Gastroesophageal sphincter (tissue), 4 donors: ENCODE data around the gene ZNF593. TPM values are rescaled to one million over a fixed set of nuclear protein-coding genes. Genes with fewer than 3 reads are reported as not detected.
A peak's percentile ranks its signal among the peaks of the same experiment; 100 is the strongest.

Experiments used
- ATAC-seq: fragments of 150-250 bp; one replicate; pipeline ENCODE4 v1.9.1; 2016; ENCODE audit warnings: mild to moderate bottlenecking, moderate library complexity
- H3K27ac ChIP-seq, 4 donors: fragments of 200-600 bp; sonication (generic) in 3 of 4; 1 replicate in 3 of 4; 2 replicates in 1 of 4; pipeline ENCODE4 v1.5.1; 2016 to 2019
- H3K27me3 ChIP-seq: fragments of 200-600 bp; sonication (generic); one replicate; pipeline ENCODE4 v1.5.1; 2019
- H3K36me3 ChIP-seq, 2 donors: fragments of 200-600 bp; sonication (generic); one replicate each; pipeline ENCODE4 v1.5.1; 2019; ENCODE audit warnings: control low read depth in 1 of 2
- H3K4me1 ChIP-seq, 3 donors: fragments of 200-600 bp; sonication (generic); 1 replicate in 2 of 3; 2 replicates in 1 of 3; pipeline ENCODE4 v1.5.1; 2016 to 2019; ENCODE audit warnings: control low read depth in 2 of 3
- H3K4me3 ChIP-seq, 2 donors: fragments of 200-600 bp; sonication (generic); one replicate each; pipeline ENCODE4 v1.5.1; 2019; ENCODE audit warnings: mild to moderate bottlenecking in 1 of 2, moderate library complexity in 1 of 2
- H3K9me3 ChIP-seq, 3 donors: fragments of 200-600 bp; sonication (generic); one replicate each; pipeline ENCODE4 v1.5.1; 2017 to 2019; ENCODE audit warnings: control low read depth in 2 of 3
- EP300 ChIP-seq: sonication (generic); formaldehyde crosslinking; IDR thresholded peaks from one replicate; pipeline ENCODE4 v1.6.1; 2017; ENCODE audit warnings: antibody characterized with exemption, mild to moderate bottlenecking
- POLR2A ChIP-seq, 2 donors: fragments of 450-650 bp; IDR thresholded peaks; one replicate each; pipeline ENCODE4 v1.6.1; 2017; ENCODE audit warnings: antibody characterized with exemption in 2 of 2, mild to moderate bottlenecking in 2 of 2, moderate library complexity in 1 of 2
- POLR2AphosphoS5 ChIP-seq: sonication (generic); formaldehyde crosslinking; IDR thresholded peaks from one replicate; pipeline ENCODE4 v1.6.1; 2017; ENCODE audit warnings: antibody characterized with exemption
- WGBS, 2 donors: methylation state at CpG; one replicate each; pipeline ENCODE4 v1.1.5; 2018; ENCODE audit warnings: low coverage in 1 of 2; 5-methylcytosine and 5-hydroxymethylcytosine counted together
- total RNA-seq, 4 donors: library from RNA; depleted of rRNA; stranded (reverse); fragments of >200 nt; gene quantifications; one replicate each; pipeline ENCODE4 v1.1.0, GENCODE V29; 2016
- TF ChIP-seq, protein P1 (sequence below), 4 experiments: fragments of 200-600 bp in 2 of 4; fragments of 450-650 bp in 2 of 4; sonication (generic) in 1 of 4; IDR thresholded peaks; one replicate each; pipeline ENCODE4 v1.5.1; 2017 to 2019; ENCODE audit warnings: antibody characterized with exemption in 4 of 4, mild to moderate bottlenecking in 2 of 4, moderate library complexity in 2 of 4

The ZNF593 gene
- total RNA-seq, 4 donors from 2014 or later = 5.0 to 22.8 (median 16.6) TPM

DNA sequence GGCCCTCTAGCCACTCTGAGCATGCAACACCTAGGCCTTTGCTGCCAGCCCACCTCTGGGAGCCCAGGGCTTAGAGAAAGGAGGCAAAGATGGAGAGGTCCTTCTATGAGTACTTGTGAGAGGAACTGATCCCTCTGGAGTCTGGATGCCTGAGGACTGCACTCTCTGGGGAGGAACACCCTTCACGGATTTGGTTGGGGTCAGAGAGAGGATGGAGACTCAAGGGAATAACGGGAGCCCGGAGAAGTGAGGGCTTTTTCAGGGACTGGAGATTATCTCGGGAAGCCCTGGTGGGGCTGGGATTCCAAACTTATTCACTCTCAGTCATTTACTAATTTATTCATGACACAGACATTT lies 532 bp upstream of the ZNF593 start:
- WGBS, 2 donors = 45 to 46% methylated on average over 3 to 4 of the region's 4 CpGs
- TF ChIP-seq EP300 (no peak), POLR2AphosphoS5 (no peak), POLR2A (IDR thresholded peaks at IDR 0.05) (no peak)
- TF ChIP-seq, protein P1, sequence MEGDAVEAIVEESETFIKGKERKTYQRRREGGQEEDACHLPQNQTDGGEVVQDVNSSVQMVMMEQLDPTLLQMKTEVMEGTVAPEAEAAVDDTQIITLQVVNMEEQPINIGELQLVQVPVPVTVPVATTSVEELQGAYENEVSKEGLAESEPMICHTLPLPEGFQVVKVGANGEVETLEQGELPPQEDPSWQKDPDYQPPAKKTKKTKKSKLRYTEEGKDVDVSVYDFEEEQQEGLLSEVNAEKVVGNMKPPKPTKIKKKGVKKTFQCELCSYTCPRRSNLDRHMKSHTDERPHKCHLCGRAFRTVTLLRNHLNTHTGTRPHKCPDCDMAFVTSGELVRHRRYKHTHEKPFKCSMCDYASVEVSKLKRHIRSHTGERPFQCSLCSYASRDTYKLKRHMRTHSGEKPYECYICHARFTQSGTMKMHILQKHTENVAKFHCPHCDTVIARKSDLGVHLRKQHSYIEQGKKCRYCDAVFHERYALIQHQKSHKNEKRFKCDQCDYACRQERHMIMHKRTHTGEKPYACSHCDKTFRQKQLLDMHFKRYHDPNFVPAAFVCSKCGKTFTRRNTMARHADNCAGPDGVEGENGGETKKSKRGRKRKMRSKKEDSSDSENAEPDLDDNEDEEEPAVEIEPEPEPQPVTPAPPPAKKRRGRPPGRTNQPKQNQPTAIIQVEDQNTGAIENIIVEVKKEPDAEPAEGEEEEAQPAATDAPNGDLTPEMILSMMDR (IDR thresholded peaks at IDR 0.05) = no peak
- H3K4me1 ChIP-seq = peaks cover 3 to 30% (median 8%) of the 10 kb centered on the region in 3 donors
- peak overlapping the region in 3 of 4 donors; percentile 81 to 86 (median 86) for H3K27ac ChIP-seq
- peak overlapping the region in 1 of 2 donors; percentile 91 for H3K4me3 ChIP-seq
- H3K9me3 ChIP-seq = no peaks in the 10 kb centered on the region
- H3K36me3 ChIP-seq = peaks cover 0 to 11% of the 10 kb centered on the region in 2 donors
- ATAC-seq = no peak
- no peaks in the 10 kb centered on the region for H3K27me3 ChIP-seq

DNA sequence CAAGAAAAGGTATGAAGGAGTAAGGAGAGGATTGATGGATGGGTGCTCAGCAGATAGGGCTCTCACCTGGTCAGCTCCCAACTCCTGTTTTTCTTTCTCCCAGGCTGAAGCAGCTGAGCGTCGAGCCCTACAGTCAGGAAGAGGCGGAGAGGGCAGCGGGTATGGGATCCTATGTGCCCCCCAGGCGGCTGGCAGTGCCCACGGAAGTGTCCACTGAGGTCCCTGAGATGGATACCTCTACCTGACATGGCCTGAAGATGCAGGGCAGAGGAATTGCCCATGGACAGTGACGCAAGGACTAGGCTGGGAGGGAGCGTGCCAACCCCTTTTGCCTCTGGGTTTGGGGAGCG lies 739 bp downstream of the ZNF593 start:
- ATAC-seq = no peak
- Histone ChIP-seq H3K27me3 (no peaks in the 10 kb centered on the region), H3K9me3 (no peaks in the 10 kb centered on the region), H3K4me1 (peaks cover 3 to 23% (median 8%) of the 10 kb centered on the region in 3 donors), H3K27ac (peak overlapping the region in 3 of 4 donors; percentile 81 to 86 (median 86)), H3K36me3 (peaks cover 0 to 11% of the 10 kb centered on the region in 2 donors), H3K4me3 (peak overlapping the region; percentile 72 to 91)
- no peak for TF ChIP-seq POLR2A (IDR thresholded peaks at IDR 0.05)
- TF ChIP-seq, protein P1 (IDR thresholded peaks at IDR 0.05) = no peak
- 60 to 100% methylated on average over 1 to 4 of the region's 9 CpGs for WGBS, 2 donors

DNA sequence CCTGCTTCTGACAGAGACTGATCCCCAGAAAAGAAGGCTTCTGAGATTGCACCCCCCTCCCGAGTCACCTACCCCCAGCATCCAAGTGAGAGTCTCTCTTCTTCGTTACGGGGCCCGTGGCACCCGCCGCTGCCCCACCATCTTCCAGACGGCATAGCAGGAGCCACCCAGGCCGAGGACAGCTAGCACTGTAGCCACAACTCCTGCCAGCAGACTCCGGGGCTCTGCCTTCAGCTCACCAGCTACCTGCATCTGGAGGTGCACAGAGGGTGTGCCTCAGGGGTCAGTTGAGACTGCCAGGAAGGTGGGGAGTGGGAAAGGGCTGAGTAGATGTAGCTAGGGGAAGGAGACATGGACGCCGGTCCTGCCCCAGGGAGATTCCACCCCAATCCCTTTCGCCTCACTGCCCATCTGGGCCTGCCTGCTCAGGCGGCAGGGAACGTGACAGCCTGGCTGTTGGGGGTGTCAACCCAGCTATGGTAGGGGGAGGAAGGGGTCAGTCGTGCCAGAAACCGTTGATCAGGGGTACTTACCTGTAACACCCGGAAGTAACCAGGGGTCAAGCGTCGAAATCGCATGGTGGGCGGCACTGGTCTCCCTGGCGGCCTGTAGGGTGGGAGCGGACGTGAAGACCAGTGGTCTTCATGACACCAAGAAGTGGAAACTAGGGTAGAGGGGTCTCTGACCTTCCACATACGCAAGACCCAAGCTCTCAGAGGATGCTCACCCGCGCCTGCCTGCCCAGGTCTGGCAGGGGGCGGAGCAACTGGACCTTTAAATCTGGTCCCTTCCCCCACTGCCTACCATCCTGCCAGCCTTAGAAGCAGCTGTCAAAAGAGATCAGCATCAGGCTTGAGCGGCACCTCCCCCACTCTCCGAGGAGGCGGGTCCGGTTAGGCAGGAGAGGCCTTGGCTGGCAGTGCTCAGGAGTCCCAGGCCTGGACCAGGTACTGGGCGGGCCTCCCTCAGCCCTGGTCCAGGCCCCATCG lies 1.7 kb downstream of the ZNF593 start, which contains the start of gene ZNF593OS:
ZNF593OS (minus strand) TSS at position 749 of the 989 bp plus-strand sequence; CDS start at position 578, 171 bp downstream.
- no peak within 1 kb of the TSS for H3K27ac ChIP-seq
- H3K4me3 ChIP-seq = peak within 1 kb of the TSS in 1 of 2 donors; percentile 91
- no peak for ATAC-seq
- WGBS, 2 donors = 40% methylated on average over 2 of the region's 34 CpGs; no CpG with 5 or more reads in 1 of the 2 donors
- H3K4me1 ChIP-seq = peaks cover 3 to 23% (median 8%) of the 10 kb centered on the region in 3 donors
- H3K36me3 ChIP-seq = peaks cover 0 to 11% of the 10 kb centered on the region in 2 donors
- TF ChIP-seq, protein P1 (IDR thresholded peaks at IDR 0.05) = no peak
- TF ChIP-seq EP300 = no peak
- no peak for TF ChIP-seq POLR2A (IDR thresholded peaks at IDR 0.05)
- TF ChIP-seq POLR2AphosphoS5 = no peak
- no peaks in the 10 kb centered on the region for H3K27me3 ChIP-seq
- H3K9me3 ChIP-seq = no peaks in the 10 kb centered on the region

DNA sequence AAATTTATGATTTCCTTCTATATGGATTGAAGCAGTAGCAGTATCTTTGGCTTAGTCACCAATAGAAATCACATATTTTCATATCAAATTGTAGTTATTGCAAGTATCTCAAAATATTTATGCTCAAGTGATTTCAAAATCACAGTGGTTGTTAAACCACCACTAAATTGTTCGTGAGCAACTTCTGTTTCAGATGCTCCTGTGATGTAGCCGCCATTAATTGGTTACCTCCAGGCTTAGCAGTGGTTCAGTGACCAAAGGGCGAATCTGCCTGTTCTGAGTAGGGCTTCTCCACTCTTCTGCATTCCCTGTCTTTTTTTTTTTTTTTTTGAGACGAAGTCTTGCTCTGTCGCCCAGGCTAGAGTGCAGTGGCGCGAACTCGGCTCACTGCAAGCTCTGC lies 5.6 kb downstream of the ZNF593 start:
- Histone ChIP-seq H3K9me3 (no peaks in the 10 kb centered on the region), H3K4me3 (no peak overlapping the region), H3K36me3 (peaks cover 0 to 11% of the 10 kb centered on the region in 2 donors), H3K4me1 (peaks cover 3 to 12% (median 8%) of the 10 kb centered on the region in 3 donors), H3K27me3 (no peaks in the 10 kb centered on the region), H3K27ac (no peak overlapping the region)
- TF ChIP-seq EP300 (no peak), POLR2AphosphoS5 (no peak), POLR2A (IDR thresholded peaks at IDR 0.05) (no peak)
- TF ChIP-seq, protein P1 (IDR thresholded peaks at IDR 0.05) = no peak
- no peak for ATAC-seq
- WGBS, 2 donors = 88 to 91% methylated on average over 3 to 8 of the region's 8 CpGs
